HG03342 (cell line): ENCODE data around the gene HES7.
"Not testable (repeated sequence)": the region's sequence is repeated elsewhere in the genome, so short reads cannot be mapped to it uniquely, and the experiment has no call there.

Experiments used
- ATAC-seq: cut with Tn5 transposase; IDR thresholded peaks from one replicate; pipeline ENCODE4 v1.9.1; 2021; ENCODE audit warnings: mild to moderate bottlenecking, moderate library complexity; ENCODE audit not compliant: unreplicated experiment

Gene HES7

DNA sequence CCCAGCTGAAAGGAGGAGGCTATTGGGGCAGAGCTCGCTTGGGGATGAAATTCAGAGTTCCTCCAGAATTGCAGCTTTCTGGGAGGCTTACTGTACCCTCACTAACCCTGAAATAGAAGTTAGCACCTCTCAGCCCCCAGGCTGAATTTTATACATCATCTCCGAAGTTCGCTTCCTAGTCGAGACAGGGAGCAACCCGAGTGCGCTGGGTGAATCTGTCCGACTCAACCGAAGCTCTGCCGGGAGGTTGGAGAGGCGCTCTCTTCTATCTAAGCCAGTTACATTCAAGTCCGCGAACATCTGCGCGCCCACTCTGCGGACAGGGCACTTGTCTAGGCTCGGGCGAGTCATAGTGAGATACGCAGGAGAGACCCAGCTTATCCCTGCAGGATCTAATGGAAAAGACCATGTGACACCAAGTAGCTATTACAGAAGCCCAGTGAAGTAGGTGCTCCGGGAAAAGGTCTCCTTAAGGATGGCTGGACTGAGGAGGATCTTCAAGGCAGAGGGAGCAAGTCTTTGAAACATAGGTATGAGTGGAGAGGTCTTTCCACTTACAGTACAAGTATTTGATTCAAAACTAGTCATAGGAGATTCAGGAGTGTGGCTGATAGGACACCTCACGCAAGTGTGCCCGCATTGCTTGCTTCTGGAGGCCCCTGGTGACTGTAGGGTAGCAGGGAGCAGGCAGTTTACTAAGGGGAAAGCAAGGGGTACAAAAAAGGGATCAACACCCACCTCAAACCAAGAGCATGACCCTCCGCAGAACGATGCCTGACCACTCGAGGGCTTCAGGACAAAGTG lies 646 bp upstream of the HES7 start:
- no peak for ATAC-seq

DNA sequence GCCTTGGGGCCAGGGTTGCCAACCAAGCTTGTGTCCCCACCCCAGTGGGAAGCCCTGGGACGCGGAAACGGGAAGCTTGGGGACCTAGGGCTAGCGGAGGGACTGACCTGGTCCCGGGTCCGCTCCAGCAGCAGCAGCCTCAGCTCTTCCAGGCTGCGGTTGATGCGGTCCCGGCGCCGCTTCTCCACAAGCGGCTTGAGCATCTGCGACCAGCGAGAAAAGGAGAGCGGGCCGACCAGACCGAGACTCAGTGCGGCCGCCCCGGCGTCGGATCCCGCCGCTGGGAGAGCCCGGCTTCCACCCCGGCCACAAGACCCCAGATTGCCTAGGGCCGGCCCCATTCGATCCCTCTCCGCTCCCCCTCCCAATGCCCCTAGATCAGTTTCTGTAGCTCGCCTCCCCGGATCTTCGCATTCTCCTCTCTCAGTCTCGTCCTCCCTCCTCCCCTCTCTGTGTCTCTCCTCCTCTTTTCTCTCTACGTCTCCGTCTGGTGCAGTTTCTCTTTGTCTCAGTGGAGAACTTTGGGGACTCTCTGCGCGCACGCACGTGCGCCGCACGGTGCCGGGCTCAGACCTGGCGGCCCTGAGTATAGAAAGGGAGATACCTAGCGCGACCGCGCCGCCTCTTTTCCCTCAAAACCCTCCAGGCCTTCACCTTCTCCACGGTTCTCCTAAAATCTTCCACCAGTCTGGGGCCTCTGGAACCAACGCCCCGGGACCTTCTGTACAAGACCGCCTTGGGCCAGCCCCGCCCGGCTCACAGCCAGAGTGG lies 797 bp downstream of the HES7 start:
- ATAC-seq = no peak

DNA sequence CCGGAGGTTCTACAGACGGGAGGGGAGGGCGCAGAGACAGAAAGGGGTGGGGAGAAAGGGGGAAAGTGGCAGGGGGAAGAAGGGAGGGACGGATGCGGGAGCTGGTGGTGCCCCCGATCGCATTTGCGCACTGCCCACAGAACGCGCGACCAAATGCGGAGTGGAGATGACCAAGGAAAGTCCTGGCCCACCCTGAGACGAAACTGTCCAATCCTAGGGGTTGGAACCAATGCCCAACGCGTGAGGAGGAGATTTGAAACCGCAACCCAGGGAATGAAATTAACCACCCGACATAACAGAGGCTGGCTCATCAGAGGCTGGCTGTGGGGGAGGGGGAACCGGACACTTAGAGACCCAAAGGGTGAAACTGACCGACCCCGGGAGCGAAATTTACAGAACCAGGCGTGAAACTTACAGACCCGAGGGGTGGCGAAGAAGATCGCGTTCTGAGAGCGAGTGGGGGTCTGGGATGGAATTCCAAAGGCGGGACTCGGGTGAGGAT lies 1.4 kb downstream of the HES7 start:
- ATAC-seq = no peak

DNA sequence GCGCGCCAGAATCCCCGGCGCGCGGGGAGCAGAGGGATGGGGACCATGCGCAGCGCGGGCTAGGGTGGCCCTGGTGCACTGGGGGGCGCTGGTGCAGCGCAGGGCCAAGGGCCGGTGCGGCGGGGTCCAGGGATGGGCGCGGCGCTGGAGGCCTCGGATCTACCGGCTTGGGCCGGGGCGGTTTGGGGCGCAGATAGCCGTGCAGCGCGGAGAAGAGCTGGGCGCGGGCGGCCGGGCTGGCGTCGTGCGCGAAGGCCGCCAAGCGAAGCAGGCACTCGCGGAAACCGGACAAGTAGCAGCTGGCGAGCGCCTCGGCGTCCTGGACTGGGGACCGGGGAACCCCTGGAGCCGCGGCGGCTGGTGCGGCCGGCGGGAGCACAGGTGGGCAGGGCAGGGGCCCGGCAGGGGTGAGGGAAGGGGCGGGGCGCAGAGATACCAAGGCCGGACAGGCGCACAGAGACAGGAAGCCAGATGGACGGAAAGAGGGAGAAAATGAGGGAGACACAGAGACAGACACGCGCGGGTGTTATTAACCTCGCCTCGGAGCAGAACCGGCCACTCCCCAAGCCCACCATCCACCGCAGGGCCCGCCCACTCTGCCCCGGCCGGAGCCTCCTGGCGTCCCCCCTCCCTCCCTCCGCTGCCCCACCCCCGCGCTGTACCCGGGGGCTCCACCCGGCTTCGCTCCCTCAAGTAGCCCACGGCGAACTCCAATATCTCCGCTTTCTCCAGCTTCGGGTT lies 2.1 kb downstream of the HES7 start:
- ATAC-seq = peak; percentile 21

DNA sequence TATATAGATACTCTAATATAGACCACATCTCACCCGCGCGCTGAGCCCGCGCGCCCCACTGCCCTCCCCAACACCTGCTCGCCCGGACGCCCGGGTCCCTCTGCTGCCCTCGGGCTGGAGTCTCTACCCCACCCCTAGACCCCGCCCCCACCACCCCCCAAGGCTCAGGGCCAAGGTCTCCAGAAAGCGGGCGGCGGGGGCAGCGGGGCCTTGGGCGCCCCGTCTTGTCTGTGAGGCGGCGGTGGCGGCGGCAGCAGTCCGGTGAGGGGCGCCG lies 2.6 kb downstream of the HES7 start:
- ATAC-seq = no peak

DNA sequence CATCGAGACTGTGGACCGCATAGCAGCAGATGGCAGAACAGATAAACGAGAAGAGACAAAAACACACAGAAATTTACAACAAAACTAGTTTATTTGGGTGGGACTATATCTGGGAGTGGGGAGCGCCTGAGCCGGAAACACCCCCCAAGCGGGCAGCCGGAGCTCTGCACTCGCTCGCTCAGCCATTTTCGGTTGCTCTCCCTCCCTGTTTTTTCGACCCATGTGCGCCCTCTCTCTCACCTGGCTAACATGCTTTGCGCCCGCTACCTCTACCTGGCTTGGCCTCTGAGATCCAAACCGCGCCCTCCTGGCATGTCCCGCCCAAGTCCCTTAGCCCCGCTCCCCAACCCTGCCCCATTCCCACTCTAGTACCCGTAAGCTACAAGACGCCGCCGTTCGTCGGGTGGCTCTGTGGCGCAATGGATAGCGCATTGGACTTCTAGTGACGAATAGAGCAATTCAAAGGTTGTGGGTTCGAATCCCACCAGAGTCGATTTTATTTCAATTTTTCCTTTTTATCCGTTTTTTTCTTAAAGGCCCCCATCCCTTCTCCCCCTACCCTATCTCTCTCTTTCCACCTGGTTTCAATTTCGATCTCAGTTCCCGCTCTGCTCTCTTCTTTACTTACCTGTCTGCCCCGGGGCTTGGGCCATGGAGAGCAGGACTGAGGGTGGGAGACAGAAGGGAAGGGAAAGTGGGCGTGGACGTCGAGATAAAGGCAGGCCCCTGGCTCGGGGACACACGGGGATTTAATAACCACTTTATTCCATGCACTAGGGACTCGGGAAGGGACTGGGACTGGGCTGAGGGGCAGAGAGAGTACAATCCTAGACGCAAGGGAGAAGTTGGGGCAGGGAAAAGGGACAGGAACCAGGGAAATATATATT lies 3.1 kb downstream of the HES7 start:
- no peak for ATAC-seq

DNA sequence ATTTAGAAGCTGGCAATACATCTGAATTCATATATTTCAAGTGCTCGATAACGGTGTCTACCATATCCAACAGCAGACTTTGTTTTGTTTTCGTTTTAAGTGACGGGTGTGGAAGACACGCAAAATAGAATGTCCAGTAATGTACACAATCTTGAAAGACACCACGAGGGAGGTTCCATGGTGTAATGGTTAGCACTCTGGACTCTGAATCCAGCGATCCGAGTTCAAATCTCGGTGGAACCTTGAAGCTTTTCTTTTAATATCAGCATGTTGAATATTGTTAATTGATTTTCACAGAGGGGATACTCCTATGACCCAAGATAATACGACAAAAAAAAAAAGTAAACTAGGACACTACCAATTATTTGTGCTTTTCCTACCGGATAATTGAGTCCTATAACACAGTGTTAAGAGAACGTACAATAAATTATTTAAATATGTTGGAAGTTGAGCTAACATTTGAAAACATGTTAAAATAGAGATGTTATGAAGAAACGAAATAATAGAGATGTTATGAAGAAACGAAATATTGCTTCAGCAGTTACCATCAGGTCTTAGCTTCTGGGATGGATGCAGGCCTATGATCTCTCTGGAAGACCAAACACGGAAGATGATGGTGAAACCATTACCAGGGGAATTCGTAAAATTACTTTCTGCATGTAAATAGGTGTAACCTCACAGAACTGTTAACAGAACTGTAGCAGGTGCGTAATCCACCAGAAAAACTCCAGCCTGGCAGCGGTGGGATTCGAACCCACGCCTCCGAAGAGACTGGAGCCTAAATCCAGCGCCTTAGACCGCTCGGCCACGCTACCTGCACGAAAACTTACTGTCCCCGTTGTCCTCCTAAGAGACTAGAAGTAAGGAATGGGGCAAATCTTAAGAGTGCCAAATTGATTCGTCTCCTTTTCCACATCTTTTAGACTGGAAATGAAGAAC lies 4.1 kb downstream of the HES7 start:
- ATAC-seq = peak; percentile 27

DNA sequence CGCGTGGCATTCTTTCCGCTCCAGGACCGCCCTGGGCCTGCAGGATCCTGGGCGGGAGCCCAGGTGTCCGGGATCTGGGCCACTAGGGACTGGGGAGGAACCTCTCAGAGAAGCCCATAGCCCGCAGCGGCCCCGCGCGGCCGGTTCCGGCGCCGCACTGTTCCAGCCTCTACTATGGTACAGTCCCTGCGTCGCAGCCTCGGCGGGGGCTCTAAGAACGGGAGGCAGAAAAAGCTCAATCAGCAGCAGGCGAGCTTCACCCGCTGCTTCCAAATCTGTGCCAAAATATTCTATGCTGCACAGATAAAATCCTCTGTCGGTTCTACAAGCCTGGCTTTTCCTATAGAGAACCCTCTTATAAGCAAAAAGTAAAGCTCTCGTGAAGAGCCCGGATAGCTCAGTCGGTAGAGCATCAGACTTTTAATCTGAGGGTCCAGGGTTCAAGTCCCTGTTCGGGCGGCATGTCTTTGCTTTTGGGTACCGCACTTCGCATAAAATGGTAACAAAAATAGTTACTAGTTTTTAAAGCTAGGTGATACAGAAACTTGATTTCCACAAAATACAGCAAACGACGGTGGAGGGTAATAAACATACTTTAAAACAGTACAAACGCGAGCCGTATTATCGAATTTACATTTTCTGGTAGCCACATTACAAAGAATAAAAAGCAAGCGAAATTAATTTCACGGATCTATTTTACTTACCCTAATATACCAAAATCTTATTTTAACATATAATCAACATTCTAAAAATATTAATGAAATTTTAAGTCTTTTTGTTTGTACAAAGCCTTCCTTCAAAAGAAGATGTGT lies 4.9 kb downstream of the HES7 start:
- ATAC-seq = peak; percentile 36

DNA sequence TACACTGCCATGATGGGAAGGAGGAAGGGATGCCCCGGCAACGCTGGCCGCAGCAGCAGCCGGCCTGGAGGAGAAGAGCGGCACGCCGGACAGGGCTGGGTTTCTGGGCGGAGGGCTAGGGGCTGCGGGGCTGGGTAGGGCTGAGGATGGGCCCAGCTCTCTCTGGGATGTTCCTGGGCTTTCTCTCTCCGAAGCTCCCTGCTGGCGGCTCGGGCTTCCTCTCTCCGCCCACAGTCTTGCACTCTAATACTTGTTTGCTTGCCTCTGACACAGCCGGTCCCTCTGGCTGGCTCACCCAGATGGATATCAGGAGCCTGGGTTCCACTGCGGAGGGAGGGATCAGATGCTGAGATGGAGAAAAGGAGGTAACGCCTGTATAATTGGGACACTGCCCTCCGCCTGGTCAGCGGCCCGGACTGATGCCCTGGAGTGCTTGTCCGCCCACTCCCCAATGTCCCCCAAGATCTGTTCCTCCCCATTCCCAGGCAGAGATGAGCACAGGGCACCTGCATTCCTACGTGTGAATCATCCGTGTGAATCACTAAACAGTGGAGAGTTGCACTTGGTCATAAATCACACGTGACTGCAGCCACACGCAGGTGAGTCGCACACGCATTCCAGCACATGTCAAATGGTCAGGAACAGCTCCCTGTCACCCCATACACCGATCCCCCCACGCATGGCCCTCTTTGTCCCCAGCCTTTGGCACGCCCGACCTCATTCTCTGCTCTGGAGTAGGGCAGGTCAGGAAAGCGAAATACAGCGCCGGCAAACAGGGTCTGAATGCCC lies 5.7 kb downstream of the HES7 start, which contains the start of gene ALOXE3:
Gene ALOXE3, minus strand, starts transcription at position 535 of the 789 bp plus-strand sequence. Its CDS starts 524 bp downstream, at position 11.
- peak; percentile 1 for ATAC-seq

DNA sequence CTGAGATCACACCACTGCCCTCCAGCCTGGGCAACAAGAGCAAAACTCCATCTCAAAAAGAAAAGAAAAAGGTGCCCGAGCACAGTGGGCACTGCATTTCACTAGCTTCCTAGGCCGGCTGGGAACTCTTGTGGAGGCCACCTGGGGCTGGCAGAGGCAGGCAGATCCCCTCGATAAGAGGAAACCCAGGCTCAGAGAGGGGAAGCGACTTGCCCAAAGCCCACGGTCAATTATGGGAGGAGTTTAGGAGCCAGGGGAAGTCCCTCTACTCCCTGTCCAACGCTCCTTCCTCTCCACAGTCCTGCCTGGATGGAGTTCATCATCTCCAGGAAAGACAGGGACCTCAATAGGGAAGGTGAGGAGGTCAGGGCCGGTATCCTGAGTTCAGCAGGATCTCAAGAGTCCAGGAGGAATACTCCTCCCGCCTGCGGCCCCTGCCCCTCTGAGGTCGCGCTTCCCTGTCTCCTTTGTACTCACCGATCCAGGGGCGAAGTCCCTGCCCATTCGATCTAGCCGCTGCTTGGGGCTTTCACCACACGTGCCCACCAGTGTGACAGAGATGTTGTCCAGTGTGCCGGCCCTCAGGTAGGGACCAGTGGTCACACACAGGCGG lies 6.4 kb downstream of the HES7 start:
- no peak for ATAC-seq

DNA sequence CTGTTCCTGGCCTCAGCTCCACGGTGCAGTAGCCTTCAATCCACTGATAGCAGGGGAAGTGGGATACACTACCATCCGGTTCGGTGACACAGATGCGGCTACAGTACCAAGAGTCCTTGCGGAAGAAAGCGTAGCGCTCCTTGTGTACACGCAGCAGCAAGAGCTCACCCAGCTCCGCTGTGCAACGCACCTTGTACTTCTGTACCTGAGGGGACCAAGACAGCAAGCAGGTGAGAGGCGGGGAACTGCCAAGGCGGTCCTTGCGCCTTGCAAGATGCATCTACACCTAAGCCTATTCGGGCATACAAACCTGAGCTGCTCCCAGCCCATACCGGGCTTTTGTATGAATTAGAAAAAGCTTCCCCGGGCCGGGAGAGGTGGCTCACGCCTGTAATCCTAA lies 7.1 kb downstream of the HES7 start:
- no peak for ATAC-seq

DNA sequence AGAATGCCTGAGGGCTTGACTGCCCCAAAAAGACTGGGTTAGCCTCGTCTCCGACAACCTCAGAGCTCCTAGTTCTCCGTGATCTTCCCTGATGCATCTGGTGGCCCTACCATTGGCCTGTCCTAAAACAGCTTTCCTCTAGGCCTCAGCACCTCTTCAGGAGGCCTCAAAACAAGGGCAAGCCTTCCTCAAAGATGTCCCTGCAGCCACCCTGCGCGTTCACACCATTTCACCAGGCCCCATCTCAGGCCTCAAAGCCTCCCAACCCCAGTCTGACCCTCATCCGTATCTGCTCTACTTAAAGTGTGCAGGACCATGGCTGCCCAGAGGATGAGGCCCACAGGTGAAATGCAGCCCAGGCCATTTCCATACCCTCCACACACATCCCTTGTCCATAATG lies 13.0 kb downstream of the HES7 start:
- ATAC-seq = no peak

DNA sequence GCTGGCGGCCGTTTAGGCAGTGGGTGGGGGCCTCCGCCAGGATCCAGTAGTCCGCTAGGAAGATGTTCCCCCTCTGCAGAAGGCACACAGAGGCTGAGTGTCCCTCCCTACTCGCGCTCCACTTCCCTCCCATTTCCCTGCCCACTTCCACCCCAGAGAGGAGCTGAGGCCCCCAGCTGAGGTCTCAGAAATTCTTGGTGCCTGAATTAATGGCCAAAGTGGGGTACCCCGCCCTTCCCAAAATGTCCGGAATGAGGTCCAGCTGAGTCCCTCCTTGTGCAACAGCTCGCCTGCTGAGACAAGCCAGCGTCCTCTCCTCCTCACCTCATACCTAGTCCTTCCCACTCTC lies 13.5 kb downstream of the HES7 start:
- no peak for ATAC-seq

DNA sequence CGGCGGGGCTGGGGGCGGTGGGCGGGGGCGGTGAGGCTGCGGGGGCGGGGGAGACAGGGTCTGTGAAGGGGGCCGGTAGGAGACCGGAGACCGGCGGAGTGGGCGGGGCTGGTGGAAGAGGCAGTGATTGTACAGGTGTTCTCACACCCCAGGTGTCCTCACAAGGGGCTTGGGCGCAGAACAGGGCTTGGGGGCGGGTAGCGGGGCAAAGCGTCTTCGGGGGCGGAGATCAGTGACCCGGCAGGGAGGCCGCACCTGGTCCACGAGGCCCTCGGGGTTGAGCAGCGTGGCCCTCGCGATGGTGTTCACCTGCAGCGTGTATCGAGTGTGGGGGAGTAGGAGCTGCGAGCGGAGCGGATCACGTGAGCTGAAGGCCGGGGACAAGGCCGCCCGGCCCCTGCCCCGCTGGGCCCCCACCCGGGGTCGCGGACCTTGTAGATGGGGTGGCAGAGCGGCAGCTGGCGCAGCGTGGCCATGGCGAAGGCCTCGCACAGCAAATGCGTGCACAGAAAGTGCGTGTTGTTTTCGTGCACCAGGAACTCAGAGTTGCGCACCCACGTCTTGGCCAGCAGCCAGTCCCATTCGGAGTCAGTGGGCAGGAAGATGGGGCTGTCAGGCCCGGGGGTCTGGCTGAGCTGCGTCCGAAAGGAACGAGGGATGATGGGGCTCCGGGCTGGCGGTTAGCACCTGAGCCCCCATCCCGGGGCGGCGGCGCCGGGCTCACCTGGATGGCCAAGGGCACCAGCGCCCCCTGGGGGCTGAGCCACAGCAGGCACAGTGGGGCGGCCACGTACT lies 14.0 kb downstream of the HES7 start:
- ATAC-seq = no peak

DNA sequence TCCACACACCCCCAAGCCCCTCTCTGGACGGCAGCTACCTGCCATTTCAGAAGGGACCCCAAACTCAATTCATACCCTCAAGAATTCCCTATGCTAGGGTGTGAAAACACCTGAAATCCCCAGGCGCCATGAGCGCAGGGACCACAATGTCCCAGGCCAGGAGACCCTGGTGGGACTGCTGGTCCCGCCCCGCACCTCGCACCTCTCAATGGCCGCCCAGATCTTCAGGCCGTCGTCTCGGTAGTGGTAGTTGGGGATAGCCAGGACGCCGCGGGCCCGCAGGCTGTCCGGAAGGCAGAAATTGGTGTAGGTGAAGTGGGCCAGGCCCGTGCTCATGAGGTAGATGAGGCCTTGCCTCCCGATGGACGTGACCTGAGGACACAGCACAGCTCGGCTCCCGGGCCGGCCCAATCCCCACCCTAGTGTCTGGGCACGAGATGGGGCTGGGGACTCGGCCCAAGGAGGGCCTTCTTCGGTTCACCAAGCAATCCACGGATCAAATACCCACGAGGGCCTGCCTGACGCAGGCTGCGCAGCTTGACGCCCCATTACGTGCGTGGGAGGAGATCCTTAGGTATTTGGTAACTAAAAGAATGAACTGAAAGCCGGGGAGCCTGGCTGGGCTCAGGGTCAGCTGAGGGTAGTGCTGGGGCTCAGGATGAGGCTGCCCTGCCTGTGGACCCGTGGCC lies 14.8 kb downstream of the HES7 start:
- no peak for ATAC-seq

DNA sequence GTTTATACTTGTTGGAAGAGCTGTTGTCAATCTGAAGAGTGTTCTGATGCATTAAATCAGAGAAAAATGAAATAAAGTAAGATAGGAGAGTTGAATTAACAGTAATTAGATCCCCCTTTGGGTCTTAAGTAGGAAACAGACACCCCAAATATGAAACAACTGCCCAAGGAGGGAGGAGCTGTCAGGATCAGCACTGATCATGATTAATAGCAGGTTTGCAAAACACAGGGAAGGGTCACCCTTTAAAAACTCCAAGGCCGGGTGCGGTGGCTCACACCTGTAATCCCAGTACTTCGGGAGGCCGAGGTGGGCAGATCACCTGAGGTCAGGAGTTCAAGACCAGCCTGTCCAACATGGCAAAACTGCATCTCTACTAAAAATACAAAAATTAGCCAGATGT lies 16.9 kb downstream of the HES7 start:
- not testable (repeated sequence) for ATAC-seq
